HG03025 (cell line): ENCODE data around the gene PPIG.
"Not testable (repeated sequence)": the region's sequence is repeated elsewhere in the genome, so short reads cannot be mapped to it uniquely, and the experiment has no call there.

Source experiments
- ATAC-seq: cut with Tn5 transposase; IDR thresholded peaks from one replicate; pipeline ENCODE4 v1.9.1; 2021; ENCODE audit warnings: mild to moderate bottlenecking, moderate library complexity; ENCODE audit not compliant: unreplicated experiment, low FRiP score

Gene PPIG

GRCh38 chr2:169585673-169586072, 1.5 kb downstream of the PPIG start:
- no peak for ATAC-seq

- no peak for ATAC-seq
Measured at GRCh38 chr2:169590804-169591203, 6.7 kb downstream of the PPIG start.

- not testable (repeated sequence) for ATAC-seq
Measured at GRCh38 chr2:169596546-169596945, 12.4 kb downstream of the PPIG start.

- ATAC-seq, result no peak
Measured at GRCh38 chr2:169598982-169599381, 14.8 kb downstream of the PPIG start.

- no peak for ATAC-seq
Measured at GRCh38 chr2:169599568-169599967, 15.4 kb downstream of the PPIG start.

GRCh38 chr2:169609264-169609663, 25.1 kb downstream of the PPIG start:
- ATAC-seq, result no peak

- no peak for ATAC-seq
Measured at GRCh38 chr2:169613876-169614275, 29.7 kb downstream of the PPIG start.

- not testable (repeated sequence) for ATAC-seq
Measured at GRCh38 chr2:169615982-169616381, 31.8 kb downstream of the PPIG start.

GRCh38 chr2:169619946-169620345, 35.8 kb downstream of the PPIG start:
- ATAC-seq, result no peak

GRCh38 chr2:169620509-169620908, 36.4 kb downstream of the PPIG start:
- no peak for ATAC-seq

GRCh38 chr2:169623235-169623634, 39.1 kb downstream of the PPIG start:
- no peak for ATAC-seq

GRCh38 chr2:169625781-169626180, 41.6 kb downstream of the PPIG start:
- no peak for ATAC-seq

GRCh38 chr2:169636440-169637097, 52.4 kb downstream of the PPIG start:
- no peak for ATAC-seq

- no peak for ATAC-seq
Measured at GRCh38 chr2:169637620-169638019, 53.5 kb downstream of the PPIG start.

GRCh38 chr2:169640104-169640503, 56.0 kb downstream of the PPIG start:
- ATAC-seq, result no peak

GRCh38 chr2:169641464-169641863, 57.3 kb downstream of the PPIG start:
- no peak for ATAC-seq

- no peak for ATAC-seq
Measured at GRCh38 chr2:169644173-169644572, 60.0 kb downstream of the PPIG start.

- ATAC-seq, result no peak
Measured at GRCh38 chr2:169647496-169647895, 63.3 kb downstream of the PPIG start.

- no peak for ATAC-seq
Measured at GRCh38 chr2:169649278-169649677, 65.1 kb downstream of the PPIG start.

GRCh38 chr2:169653636-169654035, 69.5 kb downstream of the PPIG start:
- ATAC-seq, result no peak

- no peak for ATAC-seq
Measured at GRCh38 chr2:169656164-169656563, 72.0 kb downstream of the PPIG start.

GRCh38 chr2:169658877-169659276, 74.7 kb downstream of the PPIG start:
- ATAC-seq, result no peak

GRCh38 chr2:169659320-169659719, 75.2 kb downstream of the PPIG start:
- ATAC-seq, result no peak
